GM18873 (cell line): ENCODE measurements around the gene CENPO.

Experiments used
- ATAC-seq: cut with Tn5 transposase; IDR thresholded peaks from one replicate; pipeline ENCODE4 v1.9.1; 2021; ENCODE audit warnings: mild to moderate bottlenecking, moderate library complexity, moderate number of reproducible peaks; ENCODE audit not compliant: unreplicated experiment, low FRiP score

CENPO gene

GRCh38 chr2:24836206-24836605 is 43.0 kb downstream of the CENPO start:
- ATAC-seq: no peak

DNA sequence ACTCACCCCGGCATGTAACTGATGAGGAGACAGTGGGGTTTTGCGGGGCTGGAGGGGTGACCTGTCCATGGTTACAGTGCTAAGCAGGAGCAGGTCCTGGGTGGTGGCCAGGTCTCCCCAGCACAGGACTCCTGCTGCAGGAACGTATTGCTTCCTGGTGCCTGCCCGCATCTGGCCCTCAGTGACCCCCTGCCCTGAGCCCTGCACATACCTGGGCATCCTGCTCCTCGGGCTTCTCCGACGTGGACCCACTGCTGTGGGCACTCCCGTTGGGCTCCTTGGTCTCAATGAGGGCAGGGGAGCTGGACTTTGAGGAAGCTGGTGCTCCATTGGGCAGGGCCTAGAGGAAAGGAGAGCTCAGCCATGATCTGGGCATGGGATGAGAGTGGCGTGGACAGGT is 43.5 kb downstream of the CENPO start:
- ATAC-seq: no peak

GRCh38 chr2:24837996-24838513 is 44.8 kb downstream of the CENPO start:
- no peak for ATAC-seq

DNA sequence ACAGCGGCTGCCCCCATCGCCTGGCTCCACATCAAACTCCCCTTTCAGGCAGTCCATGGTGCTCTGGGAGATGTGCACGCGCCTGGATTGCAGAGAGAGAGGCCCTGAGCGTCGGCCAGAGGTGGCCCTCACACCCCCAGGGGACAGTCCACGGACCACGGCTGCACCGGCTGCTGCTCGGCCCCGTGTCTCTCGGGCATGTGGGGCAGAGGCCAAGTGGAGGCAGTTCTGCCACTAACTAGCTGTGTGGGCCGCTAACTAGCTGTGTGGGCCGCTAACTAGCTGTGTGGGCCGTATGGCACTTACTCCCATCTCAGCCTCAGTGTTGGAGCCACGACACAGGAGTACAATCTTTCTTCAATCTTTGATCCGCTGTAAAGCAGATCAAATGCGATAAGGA is 45.3 kb downstream of the CENPO start:
- no peak for ATAC-seq

GRCh38 chr2:24839729-24840128 is 46.5 kb downstream of the CENPO start:
- no peak for ATAC-seq

DNA sequence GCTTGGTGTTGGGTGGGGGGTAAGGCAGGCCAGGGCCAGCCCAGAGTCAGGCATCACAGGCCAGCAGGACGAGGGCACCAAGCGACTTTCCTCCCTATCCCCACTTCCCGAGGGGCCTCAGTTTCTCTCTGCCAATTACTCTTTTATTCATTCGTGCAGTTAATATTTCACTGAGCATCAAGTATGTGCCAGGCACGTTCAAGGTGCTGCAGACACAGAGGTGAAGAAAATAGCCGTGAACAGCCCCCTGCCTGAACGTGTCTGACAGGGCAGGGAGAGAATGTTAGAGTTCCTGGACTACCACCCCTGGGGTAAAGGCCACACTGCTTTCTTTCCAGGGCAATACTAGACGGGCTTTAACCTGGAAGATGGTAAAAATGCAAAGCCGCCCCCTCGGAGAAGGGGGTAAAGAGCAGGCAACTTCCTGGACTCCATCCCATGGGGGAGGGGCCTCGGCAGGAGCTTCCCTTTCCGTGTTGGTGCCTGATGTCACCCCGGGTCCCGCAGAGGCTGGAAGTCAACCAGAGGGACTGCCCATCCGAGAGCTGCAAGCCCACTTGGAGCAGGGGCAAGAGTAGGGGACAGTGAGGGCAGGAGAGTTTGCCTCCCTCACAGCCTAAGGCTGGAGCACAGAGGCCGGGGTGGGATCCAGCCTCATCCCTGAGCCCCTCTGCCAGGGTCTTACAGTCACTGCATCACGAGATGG is 47.1 kb downstream of the CENPO start:
- ATAC-seq: no peak

- no peak for ATAC-seq
Observed at GRCh38 chr2:24840962-24841945, 48.0 kb downstream of the CENPO start.

- ATAC-seq: no peak
Observed at GRCh38 chr2:24842081-24843050, 49.1 kb downstream of the CENPO start.

DNA sequence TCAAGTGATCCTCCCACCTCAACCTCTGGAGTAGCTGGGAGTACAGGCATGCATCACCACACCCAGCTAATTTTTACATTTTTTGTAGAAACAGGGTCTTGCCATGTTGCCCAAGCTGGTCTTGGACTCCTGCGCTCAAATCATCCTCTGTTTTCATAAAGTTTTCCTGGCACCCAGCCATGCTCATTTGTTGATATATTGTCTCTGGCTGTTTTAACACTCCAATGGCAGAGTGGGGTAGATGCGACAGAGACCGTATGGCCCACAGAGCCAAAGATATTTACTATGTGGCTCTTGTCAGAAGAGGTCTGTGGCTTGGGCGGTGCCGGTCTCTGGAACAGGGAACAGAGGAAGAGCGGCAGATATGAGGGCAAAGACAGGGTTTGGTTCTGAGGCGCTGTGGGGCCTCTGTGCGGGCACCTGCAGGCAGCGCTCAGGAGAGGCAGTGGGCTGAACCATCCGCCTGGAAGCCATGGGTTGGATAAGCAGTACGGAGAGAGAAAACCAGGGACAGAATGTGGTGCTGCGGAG is 50.2 kb downstream of the CENPO start:
- ATAC-seq: no peak

DNA sequence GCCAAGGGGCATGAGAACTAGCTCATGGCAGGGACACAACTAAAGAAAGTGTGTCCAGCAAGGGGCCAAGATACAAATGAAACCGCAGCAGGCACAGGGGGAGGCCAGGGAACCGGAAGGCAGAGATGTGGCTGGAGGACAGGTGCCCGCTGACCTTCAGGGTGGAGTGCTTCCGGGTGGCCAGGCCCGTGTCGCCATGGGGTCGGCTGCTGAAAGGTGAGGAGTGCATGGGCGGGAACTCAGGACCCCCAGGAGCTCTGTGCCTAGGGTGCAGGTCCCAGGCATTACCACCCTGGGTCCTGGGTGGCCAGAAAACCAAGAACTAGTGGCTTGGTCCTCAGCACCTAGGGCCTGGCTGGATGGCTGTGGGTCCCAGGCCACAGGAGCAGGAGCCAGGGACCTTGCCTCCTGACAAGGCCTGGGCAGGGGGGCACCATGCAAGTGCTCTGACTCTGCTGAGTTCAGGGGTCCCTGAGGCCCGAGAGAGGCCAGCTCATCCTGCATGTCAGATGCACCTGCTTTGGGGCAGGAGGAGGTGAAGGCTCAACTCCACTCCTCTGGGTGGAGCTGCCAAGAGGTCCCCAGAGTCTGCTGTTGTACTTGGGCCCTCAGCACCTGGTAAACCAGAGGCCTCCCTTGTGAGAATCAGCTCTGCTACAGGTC is 50.9 kb downstream of the CENPO start:
- no peak for ATAC-seq

GRCh38 chr2:24845691-24846090 is 52.5 kb downstream of the CENPO start:
- ATAC-seq: no peak

DNA sequence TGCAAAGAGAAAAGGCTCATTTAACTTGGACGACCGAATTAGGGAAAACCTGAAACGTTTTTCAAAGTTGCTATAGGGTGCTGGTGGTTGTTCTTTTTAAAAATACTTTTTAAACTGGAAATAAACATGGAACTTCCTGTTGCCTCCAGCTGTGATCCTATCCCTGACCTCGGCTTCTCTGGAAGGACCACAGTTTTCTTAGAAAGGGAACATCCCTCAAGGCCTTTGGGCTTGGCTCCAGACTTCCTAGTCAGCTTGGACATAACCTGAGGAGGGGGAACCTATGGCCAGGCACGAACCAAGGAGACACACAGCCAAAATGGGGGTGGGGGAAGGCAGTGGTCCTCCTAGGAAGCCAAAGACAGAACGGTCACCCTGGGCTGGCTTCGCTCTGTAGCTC is 57.7 kb downstream of the CENPO start:
- ATAC-seq: no peak

DNA sequence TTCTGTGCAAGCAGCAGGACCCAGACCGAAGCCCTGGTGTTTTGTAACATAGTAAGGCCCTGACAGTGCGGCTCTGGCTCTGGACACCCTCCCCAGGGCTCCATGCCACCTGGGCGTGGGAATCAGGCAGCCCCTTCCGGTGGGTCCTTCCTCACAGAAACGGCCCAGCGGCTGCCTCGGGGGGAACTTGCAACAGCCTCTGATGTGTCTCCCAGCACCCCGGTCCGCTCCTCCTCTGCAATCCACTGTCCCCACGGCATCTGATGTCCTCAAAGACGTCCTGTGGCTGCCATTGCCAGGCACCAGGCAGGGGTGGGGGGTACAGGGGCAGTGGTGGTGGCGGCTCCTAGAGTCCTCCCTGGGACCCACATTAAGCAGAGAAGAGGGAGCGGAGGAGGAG is 58.8 kb downstream of the CENPO start:
- ATAC-seq: no peak

GRCh38 chr2:24852431-24853020 is 59.3 kb downstream of the CENPO start:
- ATAC-seq: no peak

DNA sequence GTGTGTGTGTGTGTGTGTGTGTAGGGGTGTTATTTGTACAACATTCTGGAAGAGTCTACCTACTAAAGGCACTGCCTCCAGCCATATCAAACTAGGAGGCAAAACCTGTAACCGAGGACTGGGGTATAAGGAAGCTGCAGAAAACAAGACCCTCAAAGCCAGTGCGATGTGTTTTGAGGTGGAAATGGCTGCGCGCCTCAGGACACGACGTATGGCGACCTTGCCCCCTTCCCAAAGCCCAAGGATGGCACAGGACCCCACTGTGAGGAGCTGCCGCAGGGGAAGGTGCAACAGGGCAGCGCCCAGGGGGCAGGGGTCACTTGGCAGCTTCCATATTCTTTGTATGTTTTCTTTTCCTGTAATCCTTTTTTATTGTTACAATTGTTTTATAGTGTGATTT is 59.8 kb downstream of the CENPO start:
- no peak for ATAC-seq

GRCh38 chr2:24853996-24854395 is 60.8 kb downstream of the CENPO start:
- ATAC-seq: no peak

DNA sequence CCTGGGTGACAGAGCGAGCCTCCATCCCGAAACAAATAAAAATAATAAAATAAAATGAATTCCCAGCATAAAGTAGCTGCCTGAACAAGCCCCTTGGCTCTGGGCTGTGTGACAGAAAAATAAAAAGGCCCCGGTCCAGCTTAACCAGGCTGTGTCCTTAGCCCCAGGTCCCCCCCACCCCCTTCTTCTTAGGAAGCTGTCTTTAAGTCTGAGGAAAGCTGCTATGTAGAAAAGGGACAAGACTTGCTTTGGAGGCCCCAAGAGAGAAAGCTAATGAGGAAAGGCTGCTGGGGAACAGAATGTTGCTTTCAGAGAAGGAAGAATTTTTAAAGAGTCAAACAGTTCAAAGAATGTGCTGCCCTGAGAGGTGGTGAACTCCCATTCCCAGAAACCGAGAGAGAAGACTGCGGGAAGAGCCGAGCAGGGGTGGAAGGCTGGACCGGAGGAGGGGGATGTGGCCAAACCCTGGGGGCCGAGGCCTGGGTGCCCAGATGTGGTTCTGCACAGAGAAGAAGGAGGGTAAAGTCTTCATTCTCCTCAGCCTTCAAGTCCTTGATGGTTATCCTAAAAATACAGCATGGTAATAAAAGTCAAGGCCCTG is 61.9 kb downstream of the CENPO start:
- no peak for ATAC-seq

DNA sequence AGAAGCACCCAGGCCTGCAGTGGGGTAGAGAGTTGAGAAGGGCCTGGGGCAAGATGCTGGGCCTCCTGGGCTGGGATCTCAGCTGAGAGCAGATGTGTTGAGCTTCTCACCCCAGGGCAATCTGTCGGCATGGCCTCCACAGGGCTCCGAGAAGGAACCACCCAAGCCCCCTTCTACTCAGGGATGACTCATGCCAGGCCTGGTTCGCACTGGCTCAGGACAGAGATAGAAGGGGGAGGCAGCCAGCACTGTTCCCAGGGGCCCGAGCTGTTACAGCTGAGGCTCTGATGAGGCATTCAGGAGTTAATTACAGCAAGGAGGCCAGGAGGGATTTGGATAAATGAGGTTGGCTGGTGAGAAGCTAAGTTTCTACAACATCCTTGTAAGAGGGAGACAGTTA is 62.5 kb downstream of the CENPO start:
- ATAC-seq: no peak

DNA sequence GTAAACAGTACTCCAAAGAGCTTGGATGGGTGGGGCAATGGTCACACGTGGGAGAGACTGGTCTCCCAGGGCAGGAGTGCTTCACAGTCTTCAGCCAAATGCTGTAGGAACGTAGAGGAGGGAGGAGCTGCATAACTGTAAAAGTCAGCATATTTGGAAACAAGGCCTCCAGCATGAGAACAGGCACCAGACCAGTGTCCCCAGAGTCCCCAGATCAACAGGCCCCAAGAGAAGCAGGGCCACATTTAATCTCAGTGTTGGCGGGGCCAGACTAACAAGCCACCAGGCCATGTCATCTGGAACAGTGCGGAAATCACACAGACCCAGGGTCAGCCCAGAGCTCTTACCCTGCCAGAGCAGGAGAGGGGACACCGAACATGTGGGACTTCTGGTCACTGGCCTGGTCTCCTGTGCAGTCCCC is 63.6 kb downstream of the CENPO start:
- no peak for ATAC-seq
